OCI-LY7 (cell line): ENCODE data around the gene CDC25B. TPM values are rescaled to one million over a fixed set of nuclear protein-coding genes. Genes with fewer than 3 reads are reported as not detected.
A peak's percentile ranks its signal among the peaks of the same experiment; 100 is the strongest.
"Not testable (repeated sequence)": the region's sequence is repeated elsewhere in the genome, so short reads cannot be mapped to it uniquely, and the experiment has no call there.

Source experiments
- BruUV-seq: library from RNA; stranded (reverse); fragments of 400-500 nt; replicated peaks from 2 replicates; lab custom pipeline; 2021; lab: Mats Ljungman, UMichigan
- CTCF ChIA-PET: fragments of 300-600 bp; sonication (Branson Sonifier 250); formaldehyde crosslinking; loops from one replicate; lab custom pipeline; 2022; ENCODE audit warnings: antibody characterized with exemption; ENCODE audit not compliant: unreplicated experiment; lab: Charles Lee
- POLR2A ChIA-PET: fragments of 300-600 bp; sonication (Branson Sonifier 250); formaldehyde crosslinking; loops from one replicate; lab custom pipeline; 2022; ENCODE audit warnings: antibody characterized with exemption; lab: Charles Lee
- DNase-seq: peaks from one replicate; pipeline ENCODE4 v3.0.0-alpha.2; 2015; ENCODE audit warnings: low spot score
- H2AFZ ChIP-seq: fragments of 200-600 bp; sonication (generic), shearing (Covaris generic); 2 replicates; pipeline ENCODE4 v1.6.1; 2014; ENCODE audit warnings: mild to moderate bottlenecking, antibody characterized with exemption, low read length, moderate library complexity
- H3K27ac ChIP-seq: fragments of 200-600 bp; sonication (generic); 2 replicates; pipeline ENCODE4 v1.5.1; 2014; ENCODE audit warnings: mixed run types, low read depth, mild to moderate bottlenecking, moderate library complexity, low read length, inconsistent platforms; ENCODE audit not compliant: poor library complexity, severe bottlenecking
- H3K36me3 ChIP-seq: fragments of 200-600 bp; sonication (generic); 2 replicates; pipeline ENCODE4 v1.6.1; 2014; ENCODE audit warnings: mild to moderate bottlenecking, antibody characterized with exemption, low read length, moderate library complexity, mixed read lengths; ENCODE audit not compliant: insufficient read depth
- H3K4me1 ChIP-seq: fragments of 200-600 bp; sonication (generic); 2 replicates; pipeline ENCODE4 v1.5.1; 2014; ENCODE audit warnings: mild to moderate bottlenecking, low read length; ENCODE audit not compliant: insufficient read depth, poor library complexity, severe bottlenecking
- H3K4me2 ChIP-seq: fragments of 200-600 bp; sonication (generic); 2 replicates; pipeline ENCODE4 v1.6.1; 2014; ENCODE audit warnings: mild to moderate bottlenecking, low read length
- H3K4me3 ChIP-seq: fragments of 200-600 bp; sonication (generic); 2 replicates; pipeline ENCODE4 v1.5.1; 2014; ENCODE audit warnings: mild to moderate bottlenecking, low read depth, low read length; ENCODE audit not compliant: poor library complexity, severe bottlenecking
- H3K79me2 ChIP-seq: fragments of 200-600 bp; sonication (generic); 2 replicates; pipeline ENCODE4 v1.6.1; 2016; ENCODE audit warnings: low read depth, mild to moderate bottlenecking, low read length, moderate library complexity, mixed read lengths; ENCODE audit not compliant: insufficient read depth
- H3K9me2 ChIP-seq: fragments of 200-600 bp; sonication (generic); 2 replicates; pipeline ENCODE4 v1.6.1; 2016; ENCODE audit warnings: mild to moderate bottlenecking, low read length, mixed read lengths; ENCODE audit not compliant: insufficient read depth
- H3K9me3 ChIP-seq: fragments of 200-600 bp; sonication (generic); 2 replicates; pipeline ENCODE4 v1.6.1; 2014; ENCODE audit warnings: mild to moderate bottlenecking, mixed run types, low read length, mixed read lengths
- H4K20me1 ChIP-seq: fragments of 200-600 bp; sonication (generic); 2 replicates; pipeline ENCODE4 v1.6.1; 2014; ENCODE audit warnings: mild to moderate bottlenecking, antibody characterized with exemption, low read length, moderate library complexity, mixed read lengths; ENCODE audit not compliant: insufficient read depth
- EZH2phosphoT487 ChIP-seq: fragments of 200-600 bp; sonication (generic); IDR thresholded peaks from 2 replicates; pipeline ENCODE4 v1.6.1; 2018; ENCODE audit warnings: low read depth, borderline replicate concordance, mild to moderate bottlenecking, mixed run types, antibody characterized with exemption, low read length, moderate library complexity, mixed read lengths
- intact Hi-C: fragments of 100-400 bp; cut with micrococcal nuclease; formaldehyde crosslinking; loops from one replicate; pipeline ENCODE4 v1.10.0; 2022; ENCODE audit not compliant: unreplicated experiment
- total RNA-seq, 2 experiments: library from RNA; depleted of rRNA in 1 of 2; stranded (reverse); fragments of >200 nt in 1 of 2; shearing (Covaris generic) in 1 of 2; gene quantifications; 2 replicates each; pipeline ENCODE4 v1.2.3, GENCODE V29; 2014 to 2022
- TF ChIP-seq, protein P1 (sequence below): fragments of 200-600 bp; sonication (generic); conservative IDR thresholded peaks from 2 replicates; pipeline ENCODE4 v1.5.1; 2014; ENCODE audit warnings: mild to moderate bottlenecking, antibody characterized with exemption, low read length, moderate library complexity, mixed read lengths

The CDC25B gene
- total RNA-seq, 2 experiments from 2014 or later, result 89.2 to 119 TPM

DNA sequence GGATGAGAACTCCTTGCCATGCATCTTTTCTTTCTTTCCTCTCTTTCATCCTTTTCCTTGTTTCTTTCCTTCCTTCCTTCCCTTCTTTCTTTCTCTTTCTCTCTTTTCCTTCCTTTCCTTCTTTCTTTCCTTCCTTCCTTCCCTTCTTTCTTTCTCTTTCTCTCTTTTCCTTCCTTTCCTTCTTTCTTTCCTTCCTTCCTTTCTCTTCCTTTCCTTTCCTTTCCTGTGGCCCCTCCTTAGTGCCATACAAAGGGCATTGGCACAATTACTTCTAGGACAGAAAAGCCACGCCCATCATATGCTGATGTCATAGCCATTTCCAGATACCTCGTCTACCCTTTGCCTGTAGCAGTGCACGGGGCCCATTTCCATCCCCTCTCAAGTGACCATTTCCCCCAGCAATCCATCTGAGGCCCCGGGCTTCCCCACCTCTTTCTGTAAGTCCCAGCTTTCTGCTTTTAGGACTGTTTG, 7.4 kb upstream of the CDC25B start:
- Histone ChIP-seq H3K4me1 (peaks cover 28% of the 10 kb centered on the region), H3K36me3 (no peaks in the 10 kb centered on the region; the same call in 1 of the 2 replicates), H3K79me2 (peaks cover 15% of the 10 kb centered on the region; the same call in 1 of the 2 replicates), H3K9me3 (no peaks in the 10 kb centered on the region), H3K4me2 (peak overlapping the region; percentile 73), H3K9me2 (no peaks in the 10 kb centered on the region), H3K4me3 (no peak overlapping the region), H4K20me1 (no peaks in the 10 kb centered on the region), H3K27ac (no peak overlapping the region), H2AFZ (no peak overlapping the region)
- POLR2A ChIA-PET, result interaction anchor here (0.6 to 3.2 kb wide), 3 partner anchors 12 to 32 kb away, joined by 3 to 16 read pairs (median 4); partner anchors contain the start of gene AP5S1
- intact Hi-C loops, result no loop called here
- TF ChIP-seq EZH2phosphoT487, result no peak
- TF ChIP-seq, protein P1, sequence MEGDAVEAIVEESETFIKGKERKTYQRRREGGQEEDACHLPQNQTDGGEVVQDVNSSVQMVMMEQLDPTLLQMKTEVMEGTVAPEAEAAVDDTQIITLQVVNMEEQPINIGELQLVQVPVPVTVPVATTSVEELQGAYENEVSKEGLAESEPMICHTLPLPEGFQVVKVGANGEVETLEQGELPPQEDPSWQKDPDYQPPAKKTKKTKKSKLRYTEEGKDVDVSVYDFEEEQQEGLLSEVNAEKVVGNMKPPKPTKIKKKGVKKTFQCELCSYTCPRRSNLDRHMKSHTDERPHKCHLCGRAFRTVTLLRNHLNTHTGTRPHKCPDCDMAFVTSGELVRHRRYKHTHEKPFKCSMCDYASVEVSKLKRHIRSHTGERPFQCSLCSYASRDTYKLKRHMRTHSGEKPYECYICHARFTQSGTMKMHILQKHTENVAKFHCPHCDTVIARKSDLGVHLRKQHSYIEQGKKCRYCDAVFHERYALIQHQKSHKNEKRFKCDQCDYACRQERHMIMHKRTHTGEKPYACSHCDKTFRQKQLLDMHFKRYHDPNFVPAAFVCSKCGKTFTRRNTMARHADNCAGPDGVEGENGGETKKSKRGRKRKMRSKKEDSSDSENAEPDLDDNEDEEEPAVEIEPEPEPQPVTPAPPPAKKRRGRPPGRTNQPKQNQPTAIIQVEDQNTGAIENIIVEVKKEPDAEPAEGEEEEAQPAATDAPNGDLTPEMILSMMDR, result no peak
- DNase-seq, result peak; percentile 49
- BruUV-seq, result no TSS peak
- CTCF ChIA-PET, result interaction anchor here (1.7 kb wide), 1 partner anchor 30 kb away, joined by 4 read pairs; no protein-coding TSS in a partner anchor

DNA sequence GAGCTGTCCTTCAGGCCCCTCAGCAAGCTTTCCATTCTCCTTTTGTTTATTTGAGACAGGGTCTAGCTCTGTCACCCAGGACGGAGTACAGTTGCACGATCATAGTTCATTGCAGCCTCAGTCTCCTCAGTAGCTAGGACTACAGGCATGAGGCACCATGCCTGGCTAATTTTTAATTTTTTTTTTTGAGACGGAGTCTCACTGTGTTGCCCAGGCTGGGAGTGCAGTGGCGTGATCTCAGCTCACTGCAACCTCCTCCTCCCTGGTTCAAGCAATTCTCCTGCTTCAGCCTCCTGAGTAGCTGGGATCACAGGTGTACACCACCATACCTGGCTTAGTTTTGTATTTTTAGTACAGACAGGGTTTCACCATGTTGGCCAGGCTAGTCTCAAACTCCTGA, 6.9 kb upstream of the CDC25B start:
- H3K36me3 ChIP-seq, H2AFZ ChIP-seq, H3K9me2 ChIP-seq, BruUV-seq, CTCF ChIA-PET, H4K20me1 ChIP-seq, DNase-seq, H3K4me3 ChIP-seq, intact Hi-C loops, H3K27ac ChIP-seq, H3K9me3 ChIP-seq: not testable (repeated sequence)
- POLR2A ChIA-PET, result interaction anchor here (0.6 to 0.9 kb wide), 2 partner anchors 11 to 23 kb away, joined by 3 to 4 read pairs; no protein-coding TSS in a partner anchor
- H3K4me2 ChIP-seq, result 0 out of 2 replicates have a peak overlapping the region, but pooled peaks have one; percentile 73
- H3K4me1 ChIP-seq, result peaks cover 29% of the 10 kb centered on the region
- peaks cover 15% of the 10 kb centered on the region; the same call in 1 of the 2 replicates for H3K79me2 ChIP-seq

DNA sequence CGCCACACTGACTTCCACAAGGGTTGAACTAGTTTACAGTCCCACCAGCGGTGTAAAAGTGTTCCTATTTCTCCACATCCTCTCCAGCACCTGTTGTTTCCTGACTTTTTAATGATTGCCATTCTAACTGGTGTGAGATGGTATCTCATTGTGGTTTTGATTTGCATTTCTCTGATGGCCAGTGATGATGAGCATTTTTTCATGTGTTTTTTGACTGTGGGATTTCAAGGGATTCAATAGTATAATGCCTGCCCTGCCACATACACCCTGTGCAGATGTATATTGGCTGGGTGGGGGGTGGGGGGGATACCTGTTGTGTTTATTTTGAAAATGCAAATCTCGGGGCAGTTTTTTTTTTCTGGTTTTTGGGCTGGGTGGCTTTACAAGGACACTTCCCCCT, 1.9 kb upstream of the CDC25B start:
- Histone ChIP-seq H3K4me2 (peak overlapping the region; percentile 89; the same call in 1 of the 2 replicates), H3K4me1 (peaks cover 29% of the 10 kb centered on the region), H3K79me2 (peaks cover 25% of the 10 kb centered on the region), H3K36me3 (peaks cover 19% of the 10 kb centered on the region; the same call in 1 of the 2 replicates)
- H3K4me3 ChIP-seq, BruUV-seq, H3K27ac ChIP-seq, H2AFZ ChIP-seq, DNase-seq, intact Hi-C loops, H3K9me2 ChIP-seq, H4K20me1 ChIP-seq, H3K9me3 ChIP-seq: not testable (repeated sequence)
- CTCF ChIA-PET, result interaction anchor here (2.2 kb wide), 1 partner anchor 24 kb away, joined by 9 read pairs; no protein-coding TSS in a partner anchor
- POLR2A ChIA-PET, result interaction anchor here (0.8 kb wide), 1 partner anchor 1323 kb away, joined by 5 read pairs; the partner anchor contains the start of gene SNRPB
